Pancreas (tissue), 10 donors: ENCODE data around the gene PARP15. TPM values are rescaled to one million over a fixed set of nuclear protein-coding genes. Genes with fewer than 3 reads are reported as not detected.
A peak's percentile ranks its signal among the peaks of the same experiment; 100 is the strongest.

Experiments used
- ATAC-seq, 4 donors: fragments of 200-7000 bp; cut with Tn5 transposase; one replicate each; pipeline versions ENCODE4 v1.8.0 to v1.9.1; 2020; ENCODE audit warnings: mild to moderate bottlenecking in 4 of 4, moderate library complexity in 4 of 4
- DNase-seq, 6 donors: peaks; one replicate each; pipeline ENCODE4 v3.0.0-alpha.2; 2020
- FAIRE-seq: peaks from 2 replicates; lab custom pipeline; 2012; peaks lifted over from hg19 to GRCh38; lab: Jason Lieb, UNC
- H3K27ac ChIP-seq, 4 donors: fragments of 200-600 bp; sonication (generic); 1 replicate in 3 of 4; 2 replicates in 1 of 4; pipeline versions ENCODE4 v1.5.0 to v1.8.0; 2020
- H3K27me3 ChIP-seq, 4 donors: fragments of 200-600 bp; one replicate each; pipeline ENCODE4 v1.8.0; 2021
- H3K36me3 ChIP-seq, 3 donors: fragments of 200-600 bp; sonication (generic) in 1 of 3; one replicate each; pipeline versions ENCODE4 v1.5.0 to v1.8.0; 2020 to 2021
- H3K4me1 ChIP-seq, 3 donors: fragments of 200-600 bp; one replicate each; pipeline ENCODE4 v1.8.0; 2021
- H3K4me3 ChIP-seq, 4 donors: fragments of 200-600 bp; sonication (generic) in 2 of 4; one replicate each; pipeline versions ENCODE4 v1.5.0 to v1.8.0; 2020 to 2021
- H3K9me3 ChIP-seq, 4 donors: fragments of 200-600 bp; one replicate each; pipeline ENCODE4 v1.8.0; 2021
- WGBS, 2 donors: extraction: QIAGEN DNeasy Blood & Tissue Kit; methylation state at CpG; one replicate each; pipeline ENCODE4 v1.1.7; 2013; 5-methylcytosine and 5-hydroxymethylcytosine counted together
- intact Hi-C, 3 donors: fragments of 100-400 bp; cut with DNase I; formaldehyde crosslinking; loops; one replicate each; pipeline versions ENCODE4 v1.11.1 to v1.14.2; 2022
- polyA plus RNA-seq, 2 donors: library from polyadenylated mRNA; stranded (reverse); fragments of 200-250 nt; gene quantifications; one replicate each; pipeline ENCODE4 v1.2.3, GENCODE V29; 2013
- total RNA-seq, 6 donors: library from RNA; stranded (reverse); fragmentation: NEBNext Ultra II Directional in 4 of 6; extraction: Animal tissue kit (Norgen Biotek cat#: 25700) in 4 of 6; gene quantifications; one replicate each; pipeline versions ENCODE4 v1.2.1 to v1.2.4, GENCODE V29; 2021 to 2023
- TF ChIP-seq, protein P1 (sequence below), 4 donors: fragments of 200-600 bp; sonication (generic) in 3 of 4; IDR thresholded peaks; one replicate each; pipeline versions ENCODE4 v1.5.0 to v1.8.0; 2021; ENCODE audit warnings: antibody characterized with exemption in 4 of 4
- donor health status: healthy with polysubstance abuse.
- donor health status: DM: no; HTN: no; CAD: no; lungs with moderate emphysema.
- donor health status: DM: no; HTN: no; CAD: no.
- donor health status: control.
- donor health status: control.
- donor health status: Bipolar disorder and iron deficiency.
- donor health status: DM: yes; HTN: yes; CAD: no.
- donor health status: DM: no; HTN: no; CAD: no.
- donor health status: DM: no; HTN: no; CAD: no.
- donor health status: DM: yes; HTN: yes; CAD: no.

PARP15 gene
- total and polyA plus RNA-seq, 8 donors: 0.14 to 0.80 (median 0.62) TPM

GRCh38 chr3:122671553-122671952 is 94.1 kb downstream of the PARP15 start:
- H3K9me3 ChIP-seq: no peaks in the 10 kb centered on the region
- no peaks in the 10 kb centered on the region for H3K27me3 ChIP-seq
- intact Hi-C loops: no loop called here
- no peak overlapping the region for H3K27ac ChIP-seq
- H3K4me3 ChIP-seq: no peak overlapping the region
- WGBS, 2 donors: 52 to 53% methylated on average over 2 of the region's 2 CpGs
- H3K36me3 ChIP-seq: no peaks in the 10 kb centered on the region
- no peaks in the 10 kb centered on the region for H3K4me1 ChIP-seq
- FAIRE-seq (no peak), DNase-seq (no peak), ATAC-seq (no peak)
- TF ChIP-seq, protein P1, sequence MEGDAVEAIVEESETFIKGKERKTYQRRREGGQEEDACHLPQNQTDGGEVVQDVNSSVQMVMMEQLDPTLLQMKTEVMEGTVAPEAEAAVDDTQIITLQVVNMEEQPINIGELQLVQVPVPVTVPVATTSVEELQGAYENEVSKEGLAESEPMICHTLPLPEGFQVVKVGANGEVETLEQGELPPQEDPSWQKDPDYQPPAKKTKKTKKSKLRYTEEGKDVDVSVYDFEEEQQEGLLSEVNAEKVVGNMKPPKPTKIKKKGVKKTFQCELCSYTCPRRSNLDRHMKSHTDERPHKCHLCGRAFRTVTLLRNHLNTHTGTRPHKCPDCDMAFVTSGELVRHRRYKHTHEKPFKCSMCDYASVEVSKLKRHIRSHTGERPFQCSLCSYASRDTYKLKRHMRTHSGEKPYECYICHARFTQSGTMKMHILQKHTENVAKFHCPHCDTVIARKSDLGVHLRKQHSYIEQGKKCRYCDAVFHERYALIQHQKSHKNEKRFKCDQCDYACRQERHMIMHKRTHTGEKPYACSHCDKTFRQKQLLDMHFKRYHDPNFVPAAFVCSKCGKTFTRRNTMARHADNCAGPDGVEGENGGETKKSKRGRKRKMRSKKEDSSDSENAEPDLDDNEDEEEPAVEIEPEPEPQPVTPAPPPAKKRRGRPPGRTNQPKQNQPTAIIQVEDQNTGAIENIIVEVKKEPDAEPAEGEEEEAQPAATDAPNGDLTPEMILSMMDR (IDR thresholded peaks at IDR 0.05): no peak

DNA sequence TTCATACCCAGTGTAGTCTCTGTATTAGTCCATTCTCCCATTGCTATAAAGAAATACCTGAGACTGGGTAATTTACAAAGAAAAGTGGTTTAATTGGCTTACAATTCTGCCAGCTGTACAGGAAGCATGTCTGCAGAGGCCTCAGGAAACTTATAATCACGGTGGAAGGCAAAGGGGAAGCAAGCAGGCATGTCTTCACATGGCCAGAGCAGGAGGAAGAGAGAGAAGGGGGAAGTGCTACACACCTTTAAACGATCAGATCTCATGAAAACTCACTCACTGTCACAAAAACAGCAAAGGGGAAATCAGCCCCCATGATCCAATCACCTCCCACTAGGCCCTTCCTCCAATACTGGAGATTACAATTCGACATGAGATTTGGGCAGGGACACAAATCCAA is 96.9 kb downstream of the PARP15 start:
- intact Hi-C loops: no loop called here
- TF ChIP-seq, protein P1 (IDR thresholded peaks at IDR 0.05): no peak
- FAIRE-seq: no peak
- Histone ChIP-seq H3K4me1 (peaks cover 0 to 2% (median 0%) of the 10 kb centered on the region in 3 donors), H3K27me3 (no peaks in the 10 kb centered on the region), H3K27ac (no peak overlapping the region), H3K9me3 (no peaks in the 10 kb centered on the region), H3K4me3 (no peak overlapping the region), H3K36me3 (no peaks in the 10 kb centered on the region)
- no peak for DNase-seq
- ATAC-seq: no peak
- WGBS, 2 donors: 77 to 81% methylated on average over 3 of the region's 3 CpGs

DNA sequence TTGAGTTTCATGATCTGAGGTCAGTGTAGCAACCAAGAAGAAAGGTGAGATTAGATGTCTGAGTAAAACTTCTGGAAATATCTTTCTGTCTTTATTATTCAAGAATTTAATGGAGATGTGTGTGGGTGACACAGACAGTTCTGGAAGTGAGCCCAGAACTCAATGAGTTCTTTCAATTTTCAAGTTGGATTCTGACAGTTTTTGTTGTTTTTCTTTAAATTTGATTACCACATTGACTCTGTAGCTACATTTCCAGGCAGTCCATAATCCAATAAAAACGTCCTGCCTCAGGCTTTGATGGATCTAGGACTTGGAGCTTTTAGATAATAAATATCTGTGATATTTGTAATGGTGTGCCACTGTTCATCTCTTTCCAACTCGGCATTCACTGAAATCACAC is 99.3 kb downstream of the PARP15 start:
- Histone ChIP-seq H3K36me3 (no peaks in the 10 kb centered on the region), H3K9me3 (no peaks in the 10 kb centered on the region), H3K4me1 (peaks cover 0 to 10% (median 0%) of the 10 kb centered on the region in 3 donors), H3K27ac (no peak overlapping the region), H3K27me3 (no peaks in the 10 kb centered on the region), H3K4me3 (no peak overlapping the region)
- intact Hi-C loops: loop anchor here in 1 of 3 donors (5.0 kb wide), 1 partner anchor 114 kb away; the partner anchor contains the start of genes DTX3L and PARP9
- TF ChIP-seq, protein P1 (IDR thresholded peaks at IDR 0.05): no peak
- WGBS, 2 donors: 36 to 43% methylated on average over 2 of the region's 2 CpGs
- DNase-seq: no peak
- no peak for FAIRE-seq
- ATAC-seq: no peak

DNA sequence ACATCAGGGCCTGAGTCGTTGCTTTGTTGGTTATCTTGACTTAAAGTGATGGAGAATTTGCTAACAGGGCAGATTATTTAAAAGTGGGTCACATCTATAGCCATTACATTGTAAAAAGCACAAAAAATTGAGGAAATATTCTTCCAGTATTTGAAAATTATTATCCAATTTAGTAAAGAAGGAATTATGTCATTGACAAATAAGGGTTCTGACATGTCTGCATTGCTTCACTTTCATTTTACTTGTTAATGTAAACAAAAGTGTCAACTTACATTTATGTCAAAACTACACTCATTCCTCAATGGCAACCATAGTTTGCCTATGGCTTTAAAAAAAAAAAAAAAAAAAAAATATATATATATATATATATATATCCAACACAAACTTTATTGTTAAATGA is 99.8 kb downstream of the PARP15 start:
- FAIRE-seq: no peak
- TF ChIP-seq, protein P1 (IDR thresholded peaks at IDR 0.05): no peak
- Histone ChIP-seq H3K27ac (no peak overlapping the region), H3K4me1 (peaks cover 0 to 10% (median 0%) of the 10 kb centered on the region in 3 donors), H3K4me3 (no peak overlapping the region), H3K9me3 (no peaks in the 10 kb centered on the region), H3K36me3 (no peaks in the 10 kb centered on the region), H3K27me3 (no peaks in the 10 kb centered on the region)
- 32 to 36% methylated on average over 1 of the region's 1 CpG for WGBS, 2 donors
- no peak for ATAC-seq
- intact Hi-C loops: loop anchor here in 1 of 3 donors (5.0 kb wide), 1 partner anchor 115 kb away; the partner anchor contains the start of genes DTX3L and PARP9
- no peak for DNase-seq

DNA sequence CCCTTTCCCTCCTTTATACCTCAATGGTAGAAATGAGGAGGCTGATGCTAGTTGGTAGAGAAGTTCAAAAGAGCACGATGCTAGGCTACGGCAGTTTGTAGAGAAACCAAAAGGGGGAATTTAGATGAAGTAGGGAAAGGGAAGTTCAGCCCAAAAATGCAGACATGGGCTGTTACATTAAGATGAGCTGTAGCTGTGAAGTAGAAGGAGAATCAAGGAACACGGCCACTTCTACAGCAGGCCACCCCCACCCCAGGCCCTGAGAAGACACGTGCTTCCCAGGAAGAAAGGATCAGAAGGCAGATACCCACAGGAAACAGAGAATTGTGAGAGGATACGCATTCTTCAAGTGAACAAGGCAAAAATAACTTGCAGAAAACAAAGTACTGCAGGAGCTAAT is 101.1 kb downstream of the PARP15 start:
- no peak for DNase-seq
- FAIRE-seq: no peak
- Histone ChIP-seq H3K4me1 (peaks cover 0 to 16% (median 0%) of the 10 kb centered on the region in 3 donors), H3K9me3 (no peaks in the 10 kb centered on the region), H3K36me3 (no peaks in the 10 kb centered on the region), H3K27me3 (no peaks in the 10 kb centered on the region), H3K4me3 (no peak overlapping the region), H3K27ac (peak overlapping the region in 2 of 4 donors; percentile 87 to 96)
- no peak for ATAC-seq
- 82 to 89% methylated on average over 5 of the region's 5 CpGs for WGBS, 2 donors
- intact Hi-C loops: loop anchor here in 1 of 3 donors (5.0 kb wide), 1 partner anchor 116 kb away; the partner anchor contains the start of genes DTX3L and PARP9
- TF ChIP-seq, protein P1 (IDR thresholded peaks at IDR 0.05): no peak
